Activated naive CD4-positive, alpha-beta T cell treated with anti-CD3 and anti-CD28 coated beads, Interleukin-2, amount 50 U/mL, for 16 hours (primary cell): Measurements from ENCODE around the gene ZNF526.
"Not testable (repeated sequence)": the region's sequence is repeated elsewhere in the genome, so short reads cannot be mapped to it uniquely, and the experiment has no call there.

Experiments
- DNase-seq: peaks from one replicate; pipeline ENCODE4 v3.0.0-alpha.2; 2020

The ZNF526 gene

GRCh38 chr19:42246922-42247639, 27.0 kb downstream of the ZNF526 start:
- DNase-seq, result no peak

GRCh38 chr19:42247640-42248199, 27.6 kb downstream of the ZNF526 start:
- DNase-seq, result no peak

- no peak for DNase-seq
These were observed 28.4 kb downstream of the ZNF526 start for GRCh38 chr19:42248270-42249148.

GRCh38 chr19:42249149-42249750, 29.1 kb downstream of the ZNF526 start:
- DNase-seq, result no peak

GRCh38 chr19:42249769-42250168, 29.7 kb downstream of the ZNF526 start:
- no peak for DNase-seq

- DNase-seq, result no peak
These were observed 30.1 kb downstream of the ZNF526 start for GRCh38 chr19:42250183-42250665.

- DNase-seq, result no peak
These were observed 30.8 kb downstream of the ZNF526 start for GRCh38 chr19:42250666-42251531.

- no peak for DNase-seq
These were observed 31.7 kb downstream of the ZNF526 start for GRCh38 chr19:42251572-42252358.

GRCh38 chr19:42252365-42253244, 32.5 kb downstream of the ZNF526 start:
- DNase-seq, result no peak

GRCh38 chr19:42253245-42254088, 33.4 kb downstream of the ZNF526 start:
- DNase-seq, result peak; percentile 70

- DNase-seq, result peak; percentile 85
These were observed 34.2 kb downstream of the ZNF526 start for GRCh38 chr19:42254089-42254849.

GRCh38 chr19:42254850-42255765, 35.0 kb downstream of the ZNF526 start, which contains the start of gene ERF:
Gene ERF, minus strand, starts transcription at chr19:42255128. Its CDS starts 129 bp downstream, at chr19:42254999.
- peak; percentile 93 for DNase-seq

GRCh38 chr19:42255766-42256745, 35.9 kb downstream of the ZNF526 start:
- DNase-seq, result no peak

GRCh38 chr19:42257842-42258241, 37.7 kb downstream of the ZNF526 start:
- not testable (repeated sequence) for DNase-seq

- DNase-seq, result no peak
These were observed 41.7 kb downstream of the ZNF526 start for GRCh38 chr19:42261763-42262162.

GRCh38 chr19:42266105-42266504, 46.0 kb downstream of the ZNF526 start:
- not testable (repeated sequence) for DNase-seq
